HG03175 (cell line): ENCODE data around the gene NOL3.
"Not testable (repeated sequence)": the region's sequence is repeated elsewhere in the genome, so short reads cannot be mapped to it uniquely, and the experiment has no call there.

Experiments used
- ATAC-seq: cut with Tn5 transposase; IDR thresholded peaks from one replicate; pipeline ENCODE4 v1.9.1; 2021; ENCODE audit warnings: mild to moderate bottlenecking, moderate library complexity; ENCODE audit not compliant: unreplicated experiment

NOL3 gene

DNA sequence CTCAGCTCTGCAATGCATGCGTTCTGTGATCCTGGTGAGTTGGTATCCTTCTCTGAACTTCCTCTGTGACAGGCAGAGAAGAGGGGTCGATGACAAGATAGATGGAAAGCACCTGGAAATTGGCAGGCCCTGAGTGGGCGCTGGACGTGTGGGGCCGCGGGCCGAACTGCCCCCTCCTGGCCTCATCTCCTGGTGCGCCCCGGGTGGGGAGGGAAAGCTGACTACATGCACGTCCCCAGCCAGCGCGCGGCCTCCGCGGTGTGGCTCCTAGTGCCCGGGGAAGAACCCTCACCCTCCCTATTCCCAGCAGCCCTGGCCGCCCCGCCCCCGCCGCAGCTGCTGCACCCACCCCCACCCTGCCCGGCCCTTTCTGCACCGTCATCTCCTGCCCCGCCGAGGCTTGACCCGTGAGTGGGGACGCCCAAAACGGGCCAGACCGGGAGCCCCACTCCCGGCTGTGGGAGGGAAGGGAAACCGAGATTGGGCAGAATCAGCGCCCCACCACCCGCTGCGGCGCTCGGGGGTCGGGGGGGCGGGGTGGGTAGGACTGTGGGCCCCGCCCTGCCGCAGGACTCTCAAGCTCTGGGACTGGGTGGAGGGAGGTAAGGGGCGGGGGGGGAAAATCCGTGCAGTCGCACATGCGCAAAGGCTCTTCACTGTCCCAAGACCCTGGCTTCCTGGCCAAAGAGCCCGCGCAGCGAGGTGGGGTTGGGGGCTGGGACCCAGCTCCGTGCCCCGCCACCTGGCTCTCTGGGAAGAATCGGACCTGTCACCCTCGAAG lies at the start of gene NOL3:
Gene NOL3 (plus strand): TSS at position 371 of the 781 bp plus-strand sequence.
- no peak for ATAC-seq

DNA sequence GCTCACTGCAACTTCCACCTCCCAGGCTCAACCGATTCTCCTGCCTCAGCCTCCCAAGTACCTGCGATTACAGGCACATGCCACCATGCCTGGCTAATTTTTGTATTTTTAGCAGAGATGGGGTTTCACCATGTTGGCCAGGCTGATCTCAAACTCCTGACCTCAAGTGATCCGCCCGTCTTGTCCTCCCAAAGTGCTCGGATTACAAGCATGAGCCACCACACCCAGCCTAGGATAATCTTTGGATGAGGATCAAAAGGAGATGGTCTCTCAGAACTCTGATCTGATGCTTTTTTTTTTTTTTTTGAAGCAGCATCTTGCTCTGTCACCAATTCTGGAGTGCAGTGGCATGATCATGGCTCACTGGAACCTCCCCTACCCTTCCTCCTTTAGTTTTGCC lies 47.5 kb upstream of the NOL3 start:
- ATAC-seq, result not testable (repeated sequence)

DNA sequence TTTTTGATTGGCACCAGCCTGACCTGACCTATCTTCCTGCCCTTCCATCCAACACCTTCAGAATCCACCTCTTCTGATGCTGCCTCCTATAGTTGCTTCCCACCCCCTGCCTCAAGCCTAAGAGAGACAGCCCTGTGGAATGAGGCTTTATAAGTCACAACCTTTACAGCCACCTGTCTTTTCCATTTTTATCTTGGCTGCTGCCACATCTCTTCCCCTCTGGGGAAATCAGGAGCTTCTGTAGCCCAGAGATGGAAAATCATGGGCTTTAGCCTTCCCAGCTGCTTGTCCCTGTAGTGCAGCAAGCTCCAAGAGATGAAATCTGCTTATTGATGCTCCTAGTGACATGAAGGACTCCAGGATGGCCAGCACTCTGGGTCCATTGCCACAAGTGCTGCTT lies 41.9 kb upstream of the NOL3 start:
- ATAC-seq, result no peak

- ATAC-seq, result no peak
These were observed 41.5 kb upstream of the NOL3 start for GRCh38 chr16:67128887-67129286.

- ATAC-seq, result no peak
These were observed 40.9 kb upstream of the NOL3 start for GRCh38 chr16:67129422-67129821.

DNA sequence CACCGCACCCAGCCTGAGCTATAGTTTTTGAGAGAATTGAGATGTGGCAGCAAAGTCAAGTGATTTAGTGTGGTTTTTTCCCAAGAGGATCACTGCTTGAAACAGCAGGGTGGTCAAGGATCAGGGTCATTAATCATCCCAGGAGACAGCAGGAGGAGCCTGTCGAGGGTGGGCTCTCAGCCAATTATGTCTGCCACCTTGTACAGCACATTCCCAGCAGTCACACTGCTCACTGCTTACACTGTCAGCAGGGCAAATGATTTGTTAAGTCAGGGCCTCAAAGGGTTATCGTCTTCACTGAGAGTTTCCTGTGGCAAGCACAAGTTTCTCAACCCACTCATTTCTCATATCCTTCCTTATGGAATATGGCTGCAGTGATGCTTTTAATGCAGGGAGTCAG lies 32.7 kb upstream of the NOL3 start:
- ATAC-seq, result no peak

GRCh38 chr16:67141391-67141790 lies 28.9 kb upstream of the NOL3 start:
- ATAC-seq, result no peak

GRCh38 chr16:67142342-67142741 lies 28.0 kb upstream of the NOL3 start:
- no peak for ATAC-seq

- ATAC-seq, result no peak
These were observed 25.4 kb upstream of the NOL3 start for GRCh38 chr16:67144943-67145342.

GRCh38 chr16:67145746-67146145 lies 24.6 kb upstream of the NOL3 start:
- no peak for ATAC-seq

DNA sequence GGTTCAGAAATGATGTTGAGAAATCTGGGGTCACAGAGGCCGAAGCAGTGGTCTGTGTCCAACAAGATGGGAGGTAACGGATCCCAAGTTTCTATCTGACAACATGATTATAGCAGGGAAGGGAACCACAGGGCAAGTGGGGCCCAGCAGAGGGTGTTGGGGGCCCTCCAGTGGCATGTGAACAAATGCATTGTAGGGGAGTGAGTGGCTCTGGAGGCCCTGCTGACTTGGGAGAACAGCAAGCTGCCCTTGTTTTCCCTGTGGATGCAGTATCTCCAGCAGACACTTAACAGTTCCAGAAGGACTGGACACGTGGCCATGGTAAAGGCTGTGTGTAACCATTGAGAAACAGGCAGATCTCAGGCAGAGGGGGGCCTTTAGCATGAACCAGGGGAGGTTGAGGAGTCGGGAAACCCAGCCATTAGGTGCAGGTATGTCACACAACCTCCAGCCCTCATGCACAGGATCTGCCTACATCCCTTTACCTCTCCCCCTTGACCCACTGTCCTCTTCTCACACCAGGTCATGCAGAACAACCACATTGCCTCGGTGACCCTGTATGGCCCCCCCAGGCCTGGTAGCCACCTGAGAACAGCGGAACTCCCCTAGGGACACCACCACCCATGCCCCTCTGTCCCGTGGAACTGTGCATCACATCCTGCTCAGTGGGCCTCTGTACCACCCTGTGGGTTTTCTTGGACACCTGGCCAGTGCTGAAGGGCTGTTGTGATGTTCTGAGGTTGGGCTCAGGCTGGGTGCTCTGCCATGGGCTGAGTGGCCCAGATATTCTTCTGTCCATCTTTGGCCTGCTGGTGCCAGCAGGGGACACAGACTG lies 23.6 kb upstream of the NOL3 start:
- ATAC-seq, result no peak

GRCh38 chr16:67147437-67148140 lies 22.7 kb upstream of the NOL3 start:
- ATAC-seq, result no peak

- ATAC-seq, result no peak
These were observed 22.1 kb upstream of the NOL3 start for GRCh38 chr16:67148221-67148620.

- no peak for ATAC-seq
These were observed 21.6 kb upstream of the NOL3 start for GRCh38 chr16:67148656-67149275.

GRCh38 chr16:67149276-67150046 lies 20.9 kb upstream of the NOL3 start:
- no peak for ATAC-seq

DNA sequence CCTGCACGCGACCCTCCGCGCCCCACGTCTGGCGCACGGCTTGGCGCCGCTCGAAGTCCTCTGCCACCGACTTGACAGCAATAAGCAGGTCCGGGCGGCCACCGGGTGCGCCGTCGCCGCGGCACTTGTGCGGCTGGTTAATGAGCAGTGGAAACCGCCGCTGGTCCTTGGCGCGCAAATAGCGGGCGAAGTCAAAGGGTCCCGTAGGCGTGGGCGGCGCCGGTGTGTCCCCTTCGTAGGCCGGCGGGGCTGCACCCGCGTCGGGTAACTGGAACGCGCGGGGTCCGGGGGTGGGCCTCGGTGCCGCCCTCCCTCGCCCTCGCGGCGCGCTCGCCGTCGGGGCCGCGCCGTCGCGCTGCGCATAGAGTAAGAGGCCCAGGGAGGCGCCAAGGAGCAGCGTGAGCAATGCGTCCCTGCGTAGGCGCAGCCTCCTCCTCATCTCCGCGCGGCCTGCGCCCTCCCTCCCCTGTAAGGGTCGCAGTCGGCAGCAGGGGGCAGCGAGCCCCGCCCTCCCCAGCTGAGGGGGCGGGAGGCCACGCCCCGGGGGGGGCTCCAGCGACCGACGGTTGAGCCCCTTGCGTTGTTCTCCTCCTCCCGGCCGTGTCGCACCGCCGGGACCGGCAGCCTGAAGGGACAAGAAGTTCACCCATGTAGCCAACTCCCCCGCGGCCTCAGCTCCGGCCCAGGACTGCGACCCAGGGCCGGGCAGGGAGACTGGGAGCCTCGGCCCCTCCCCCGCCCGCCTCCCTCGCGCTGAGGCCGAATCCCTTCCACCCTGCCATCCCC lies 20.1 kb upstream of the NOL3 start:
- peak; percentile 49 for ATAC-seq

- peak; percentile 39 for ATAC-seq
These were observed 19.4 kb upstream of the NOL3 start, which contains the start of gene B3GNT9 for GRCh38 chr16:67150833-67151396. TSS of gene B3GNT9 (minus strand) at chr16:67150998. CDS start at chr16:67150485, 513 bp downstream.

DNA sequence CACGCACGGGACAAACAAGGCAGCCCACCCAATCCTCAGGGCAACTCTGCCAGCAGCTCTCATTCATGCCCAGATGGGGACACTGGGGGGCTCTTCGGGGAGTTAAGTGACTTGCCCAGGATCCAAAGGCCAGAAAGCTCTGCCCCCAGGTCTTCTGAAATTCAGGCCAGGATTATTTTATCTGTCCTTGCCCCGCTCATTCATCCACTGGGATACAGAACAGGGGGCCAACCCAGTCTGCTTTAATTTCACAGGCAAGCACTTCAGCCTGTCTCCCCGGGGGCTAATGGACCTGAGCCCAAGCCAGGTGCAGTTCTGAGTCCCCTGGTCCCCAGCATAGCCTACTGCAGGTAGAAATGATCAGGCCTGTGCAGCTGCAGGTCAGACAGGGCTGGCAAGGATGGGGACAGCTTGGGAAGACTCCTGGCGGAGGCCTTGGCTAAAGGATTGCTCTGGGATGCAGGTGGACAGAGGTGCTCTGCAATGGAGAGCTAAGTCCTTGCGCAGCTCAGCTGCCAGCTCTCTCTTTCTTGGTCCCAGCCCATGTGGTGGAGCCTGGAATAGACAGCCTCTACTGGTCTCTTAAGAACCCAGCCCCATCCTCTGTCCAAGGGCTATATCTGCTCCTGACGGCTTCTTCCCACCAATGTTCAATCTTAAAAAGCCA lies 18.8 kb upstream of the NOL3 start:
- no peak for ATAC-seq
